DND-41 (cell line): Measurements from ENCODE around the gene PROK2.

Experiments
- EZH2 ChIP-seq: IDR thresholded peaks from 3 replicates; pipeline ENCODE4 v1.6.1; 2012; ENCODE audit warnings: borderline replicate concordance, low read depth, mild to moderate bottlenecking, moderate library complexity, low read length, inconsistent platforms; ENCODE audit not compliant: severe bottlenecking
- TF ChIP-seq, protein P1 (sequence below): IDR thresholded peaks from 2 replicates; pipeline ENCODE4 v1.5.1; 2012; ENCODE audit warnings: borderline replicate concordance, low read length, moderate library complexity, mild to moderate bottlenecking; ENCODE audit not compliant: poor library complexity, severe bottlenecking; ENCODE audit errors: extremely low read depth

DNA sequence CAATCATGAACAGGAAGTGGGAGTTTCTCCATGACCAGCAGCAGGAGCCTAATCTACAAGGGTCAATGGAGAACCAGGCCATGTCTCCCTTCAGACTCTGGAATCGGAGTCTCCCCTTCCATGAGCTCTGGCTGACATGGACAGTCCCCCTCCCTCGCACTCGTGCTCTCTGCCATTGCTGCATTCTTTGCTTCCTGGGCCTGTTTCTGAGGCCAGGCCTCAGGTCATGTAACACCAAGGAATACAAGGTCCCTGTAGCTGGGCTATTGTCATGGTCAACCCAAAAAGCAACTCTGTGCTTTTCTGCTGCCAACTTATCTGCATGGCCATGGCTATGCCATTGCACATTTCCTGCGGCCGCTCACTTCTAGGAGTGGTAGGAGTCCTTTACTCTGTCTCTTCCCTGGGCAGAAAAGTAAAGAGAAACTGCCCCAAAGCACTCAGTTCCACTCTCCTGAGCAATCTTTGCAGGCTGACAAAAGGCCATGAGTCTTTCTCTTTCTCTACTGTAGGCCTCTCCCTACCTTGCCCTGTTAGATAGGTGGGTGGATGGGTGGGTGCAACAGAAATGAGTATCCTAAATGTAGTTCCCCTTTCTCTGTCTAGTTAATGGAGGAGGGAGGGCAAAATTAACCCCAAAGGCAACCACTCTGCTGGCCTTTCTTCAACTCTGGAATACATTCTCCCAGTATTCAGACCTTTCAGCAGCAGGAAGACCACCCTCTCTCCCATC, 40.8 kb upstream of the PROK2 start:
- no peak for TF ChIP-seq EZH2
- TF ChIP-seq, protein P1, sequence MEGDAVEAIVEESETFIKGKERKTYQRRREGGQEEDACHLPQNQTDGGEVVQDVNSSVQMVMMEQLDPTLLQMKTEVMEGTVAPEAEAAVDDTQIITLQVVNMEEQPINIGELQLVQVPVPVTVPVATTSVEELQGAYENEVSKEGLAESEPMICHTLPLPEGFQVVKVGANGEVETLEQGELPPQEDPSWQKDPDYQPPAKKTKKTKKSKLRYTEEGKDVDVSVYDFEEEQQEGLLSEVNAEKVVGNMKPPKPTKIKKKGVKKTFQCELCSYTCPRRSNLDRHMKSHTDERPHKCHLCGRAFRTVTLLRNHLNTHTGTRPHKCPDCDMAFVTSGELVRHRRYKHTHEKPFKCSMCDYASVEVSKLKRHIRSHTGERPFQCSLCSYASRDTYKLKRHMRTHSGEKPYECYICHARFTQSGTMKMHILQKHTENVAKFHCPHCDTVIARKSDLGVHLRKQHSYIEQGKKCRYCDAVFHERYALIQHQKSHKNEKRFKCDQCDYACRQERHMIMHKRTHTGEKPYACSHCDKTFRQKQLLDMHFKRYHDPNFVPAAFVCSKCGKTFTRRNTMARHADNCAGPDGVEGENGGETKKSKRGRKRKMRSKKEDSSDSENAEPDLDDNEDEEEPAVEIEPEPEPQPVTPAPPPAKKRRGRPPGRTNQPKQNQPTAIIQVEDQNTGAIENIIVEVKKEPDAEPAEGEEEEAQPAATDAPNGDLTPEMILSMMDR: no peak
